Right lobe of liver (tissue), 6 donors: Measurements from ENCODE around the gene DMTF1. TPM values are rescaled to one million over a fixed set of nuclear protein-coding genes. Genes with fewer than 3 reads are reported as not detected.

ENCODE experiments used
- ATAC-seq, 4 donors: fragments of 200-7000 bp; cut with Tn5 transposase; one replicate each; pipeline ENCODE4 v1.9.1; 2020; ENCODE audit warnings: mild to moderate bottlenecking in 4 of 4, moderate library complexity in 4 of 4
- DNase-seq, 3 donors: peaks; one replicate each; pipeline ENCODE4 v3.0.0-alpha.2; 2020
- H3K27ac ChIP-seq, 3 donors: fragments of 200-600 bp; one replicate each; pipeline ENCODE4 v1.8.0; 2022
- H3K27me3 ChIP-seq, 2 donors: fragments of 200-600 bp; one replicate each; pipeline ENCODE4 v1.8.0; 2022
- H3K36me3 ChIP-seq, 4 donors: fragments of 200-600 bp; sonication (generic) in 1 of 4; one replicate each; pipeline versions ENCODE4 v1.5.1 to v1.8.0; 2017 to 2022; ENCODE audit warnings: control low read depth in 1 of 4
- H3K4me1 ChIP-seq, 4 donors: fragments of 200-600 bp; sonication (generic) in 1 of 4; one replicate each; pipeline versions ENCODE4 v1.5.1 to v1.8.0; 2017 to 2022; ENCODE audit warnings: control low read depth in 1 of 4
- H3K4me3 ChIP-seq, 3 donors: fragments of 200-600 bp; one replicate each; pipeline ENCODE4 v1.8.0; 2022
- H3K9me3 ChIP-seq, 4 donors: fragments of 200-600 bp; sonication (generic) in 1 of 4; one replicate each; pipeline versions ENCODE4 v1.5.1 to v1.8.0; 2017 to 2022; ENCODE audit warnings: control low read depth in 1 of 4
- CTCF ChIP-seq, 4 donors: fragments of 200-600 bp in 3 of 4; fragments of 450-650 bp in 1 of 4; IDR thresholded peaks; one replicate each; pipeline versions ENCODE4 v1.5.1 to v1.8.0; 2016 to 2022; ENCODE audit warnings: antibody characterized with exemption in 4 of 4, mild to moderate bottlenecking in 2 of 4
- POLR2A ChIP-seq: fragments of 450-650 bp; IDR thresholded peaks from one replicate; pipeline ENCODE4 v1.6.1; 2017; ENCODE audit warnings: antibody characterized with exemption, mild to moderate bottlenecking
- WGBS: methylation state at CpG from one replicate; pipeline ENCODE4 v1.1.6; 2018; ENCODE audit warnings: low coverage, low lambda C conversion rate; ENCODE audit not compliant: insufficient coverage; ENCODE audit errors: missing lambda C conversion rate; 5-methylcytosine and 5-hydroxymethylcytosine counted together
- intact Hi-C, 2 donors: fragments of 100-400 bp; cut with DNase I; formaldehyde crosslinking; loops; one replicate each; pipeline versions ENCODE4 v1.11.2 to v1.14.1; 2022
- total RNA-seq, 6 experiments: library from RNA; depleted of rRNA in 2 of 6; stranded (reverse); fragments of >200 nt in 2 of 6; fragmentation: NEBNext Ultra II Directional in 3 of 6; extraction: Animal tissue kit (Norgen Biotek cat#: 25700) in 3 of 6; gene quantifications; one replicate each; pipeline versions ENCODE4 v1.1.0 to v1.2.4, GENCODE V29; 2016 to 2023
- donor health status: DM: no; HTN: yes; CAD: no.
- donor health status: DM: no; HTN: no; CAD: no.
- donor health status: DM: no; HTN: no; CAD: no.
- donor health status: DM: no; HTN: yes; CAD: no.
- donor health status: DM: no; HTN: yes; CAD: no.

Gene DMTF1
- total RNA-seq, 6 experiments from 2014 or later = 16.7 to 28.1 (median 22.2) TPM

GRCh38 chr7:87170828-87171227 is 18.6 kb downstream of the DMTF1 start:
- H3K36me3 ChIP-seq = peaks cover 0 to 88% (median 22%) of the 10 kb centered on the region in 4 donors
- 97% methylated on average over 3 of the region's 3 CpGs for WGBS
- no peak overlapping the region for H3K27ac ChIP-seq
- TF ChIP-seq POLR2A (no peak), CTCF (IDR thresholded peaks at IDR 0.05) (no peak)
- intact Hi-C loops = no loop called here
- no peaks in the 10 kb centered on the region for H3K9me3 ChIP-seq
- DNase-seq (no peak), ATAC-seq (no peak)
- no peaks in the 10 kb centered on the region for H3K4me1 ChIP-seq
- no peaks in the 10 kb centered on the region for H3K27me3 ChIP-seq
- no peak overlapping the region for H3K4me3 ChIP-seq

GRCh38 chr7:87171282-87171934 is 19.2 kb downstream of the DMTF1 start:
- H3K36me3 ChIP-seq = peaks cover 0 to 87% (median 17%) of the 10 kb centered on the region in 4 donors
- no peak overlapping the region for H3K4me3 ChIP-seq
- no peaks in the 10 kb centered on the region for H3K4me1 ChIP-seq
- H3K27me3 ChIP-seq = no peaks in the 10 kb centered on the region
- no peak for DNase-seq
- H3K9me3 ChIP-seq = no peaks in the 10 kb centered on the region
- no peak for ATAC-seq
- no peak overlapping the region for H3K27ac ChIP-seq
- TF ChIP-seq CTCF (IDR thresholded peaks at IDR 0.05) = no peak
- no peak for TF ChIP-seq POLR2A
- intact Hi-C loops = no loop called here

- no peak overlapping the region for H3K27ac ChIP-seq
- TF ChIP-seq CTCF (IDR thresholded peaks at IDR 0.05) (no peak), POLR2A (no peak)
- WGBS = 93% methylated on average over 1 of the region's 1 CpG
- no peak for ATAC-seq
- DNase-seq = no peak
- no peaks in the 10 kb centered on the region for H3K9me3 ChIP-seq
- H3K36me3 ChIP-seq = peaks cover 0 to 71% (median 8%) of the 10 kb centered on the region in 4 donors
- H3K27me3 ChIP-seq = no peaks in the 10 kb centered on the region
- H3K4me3 ChIP-seq = no peak overlapping the region
- no peaks in the 10 kb centered on the region for H3K4me1 ChIP-seq
- intact Hi-C loops = no loop called here
These were observed 21.2 kb downstream of the DMTF1 start for GRCh38 chr7:87173471-87173870.

GRCh38 chr7:87178320-87178719 is 26.1 kb downstream of the DMTF1 start:
- DNase-seq (no peak), ATAC-seq (no peak)
- intact Hi-C loops = no loop called here
- Histone ChIP-seq H3K9me3 (no peaks in the 10 kb centered on the region), H3K36me3 (peaks cover 0 to 62% (median 7%) of the 10 kb centered on the region in 4 donors), H3K4me1 (no peaks in the 10 kb centered on the region), H3K4me3 (no peak overlapping the region), H3K27ac (no peak overlapping the region), H3K27me3 (no peaks in the 10 kb centered on the region)
- WGBS = 90% methylated on average over 4 of the region's 4 CpGs
- TF ChIP-seq CTCF (IDR thresholded peaks at IDR 0.05) (no peak), POLR2A (no peak)

GRCh38 chr7:87179180-87179579 is 26.9 kb downstream of the DMTF1 start:
- WGBS = 90% methylated on average over 3 of the region's 3 CpGs
- TF ChIP-seq POLR2A (no peak), CTCF (IDR thresholded peaks at IDR 0.05) (no peak)
- no peak overlapping the region for H3K4me3 ChIP-seq
- ATAC-seq (no peak), DNase-seq (no peak)
- H3K27ac ChIP-seq = no peak overlapping the region
- intact Hi-C loops = no loop called here
- H3K27me3 ChIP-seq = no peaks in the 10 kb centered on the region
- peaks cover 0 to 60% (median 11%) of the 10 kb centered on the region in 4 donors for H3K36me3 ChIP-seq
- H3K4me1 ChIP-seq = no peaks in the 10 kb centered on the region
- H3K9me3 ChIP-seq = no peaks in the 10 kb centered on the region
